ENCODE measurements around the gene PYGL. TPM values are rescaled to one million over a fixed set of nuclear protein-coding genes. Genes with fewer than 3 reads are reported as not detected.

The PYGL gene
- total RNA-seq, 4 donors from 2014 or later = 18.5 to 39.7 (median 27.4) TPM

DNA sequence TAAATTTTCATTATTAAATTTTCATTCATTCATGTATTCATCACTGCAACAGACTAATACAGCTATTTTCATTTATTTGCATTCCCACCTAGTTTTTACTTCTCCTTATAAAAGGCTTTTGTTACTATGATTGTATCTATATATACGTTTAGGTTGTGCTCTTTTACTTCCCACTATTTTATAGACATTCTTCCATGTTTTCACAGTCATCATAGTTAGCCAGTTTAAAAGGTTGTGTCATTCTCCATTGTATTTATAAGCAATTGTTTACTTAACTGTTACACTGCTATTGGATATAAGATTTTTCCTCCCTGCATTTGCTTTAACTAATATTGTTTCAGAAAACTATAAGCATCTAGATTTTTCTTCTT is 60.5 kb downstream of the PYGL start:
- Histone ChIP-seq H3K36me3 (no peaks in the 10 kb centered on the region), H3K4me1 (no peaks in the 10 kb centered on the region), H3K9me3 (no peaks in the 10 kb centered on the region), H3K4me3 (no peak overlapping the region), H3K27ac (no peak overlapping the region), H3K27me3 (peaks cover 5% of the 10 kb centered on the region)
- 63 to 80% methylated on average over 1 of the region's 1 CpG for WGBS, 2 donors (ENCODE audit: low coverage in 1 of 2)
- no peak for ATAC-seq
- TF ChIP-seq EP300 (IDR thresholded peaks at IDR 0.05) (no peak), POLR2AphosphoS5 (IDR thresholded peaks at IDR 0.05) (no peak), POLR2A (IDR thresholded peaks at IDR 0.05) (no peak)
- TF ChIP-seq, protein P1, sequence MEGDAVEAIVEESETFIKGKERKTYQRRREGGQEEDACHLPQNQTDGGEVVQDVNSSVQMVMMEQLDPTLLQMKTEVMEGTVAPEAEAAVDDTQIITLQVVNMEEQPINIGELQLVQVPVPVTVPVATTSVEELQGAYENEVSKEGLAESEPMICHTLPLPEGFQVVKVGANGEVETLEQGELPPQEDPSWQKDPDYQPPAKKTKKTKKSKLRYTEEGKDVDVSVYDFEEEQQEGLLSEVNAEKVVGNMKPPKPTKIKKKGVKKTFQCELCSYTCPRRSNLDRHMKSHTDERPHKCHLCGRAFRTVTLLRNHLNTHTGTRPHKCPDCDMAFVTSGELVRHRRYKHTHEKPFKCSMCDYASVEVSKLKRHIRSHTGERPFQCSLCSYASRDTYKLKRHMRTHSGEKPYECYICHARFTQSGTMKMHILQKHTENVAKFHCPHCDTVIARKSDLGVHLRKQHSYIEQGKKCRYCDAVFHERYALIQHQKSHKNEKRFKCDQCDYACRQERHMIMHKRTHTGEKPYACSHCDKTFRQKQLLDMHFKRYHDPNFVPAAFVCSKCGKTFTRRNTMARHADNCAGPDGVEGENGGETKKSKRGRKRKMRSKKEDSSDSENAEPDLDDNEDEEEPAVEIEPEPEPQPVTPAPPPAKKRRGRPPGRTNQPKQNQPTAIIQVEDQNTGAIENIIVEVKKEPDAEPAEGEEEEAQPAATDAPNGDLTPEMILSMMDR (IDR thresholded peaks at IDR 0.05) = no peak

DNA sequence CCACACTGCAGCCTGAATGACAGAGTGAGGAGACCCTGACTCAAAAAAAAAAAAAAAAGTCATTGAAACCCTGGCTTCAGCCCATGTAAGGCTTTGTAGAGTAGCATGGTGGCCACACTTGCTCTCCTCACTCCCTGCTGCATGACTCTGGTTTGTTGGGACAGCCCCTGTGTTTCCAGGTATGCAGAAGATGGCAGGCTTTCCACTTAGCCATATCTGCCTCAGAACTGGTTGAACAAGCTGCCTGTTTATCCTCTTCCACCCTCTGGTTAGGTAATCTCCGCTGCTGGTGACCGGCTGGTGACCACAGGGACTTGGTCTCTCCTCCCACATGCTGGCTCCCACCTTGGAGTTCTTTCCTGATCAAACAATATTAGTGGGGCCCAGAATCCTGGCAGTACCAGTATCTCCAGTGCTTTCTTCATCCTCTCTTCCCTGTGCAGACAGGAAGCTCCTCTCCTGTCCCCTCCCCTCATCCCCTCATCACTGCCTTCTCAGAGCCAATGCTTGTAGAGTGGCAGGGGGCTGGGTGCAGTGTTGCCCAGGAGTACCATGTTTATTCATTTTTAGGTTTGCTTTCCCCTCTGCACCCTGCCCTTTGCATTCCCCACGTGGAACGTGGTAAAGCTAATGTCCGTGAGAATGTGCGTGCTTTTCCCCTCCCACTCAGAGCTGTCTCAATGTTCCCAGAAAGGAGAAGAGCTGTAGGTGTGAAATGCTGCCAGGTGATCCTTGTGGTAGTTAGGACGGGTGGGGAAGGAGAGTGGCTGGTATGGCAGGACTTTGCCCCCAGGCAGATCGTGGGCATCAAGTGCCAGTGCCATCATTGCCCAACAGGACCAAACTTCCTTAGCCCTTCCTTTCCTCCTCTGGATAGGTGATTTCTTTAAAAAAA is 61.1 kb downstream of the PYGL start:
- 68 to 75% methylated on average over 7 to 8 of the region's 8 CpGs for WGBS, 2 donors (ENCODE audit: low coverage in 1 of 2)

DNA sequence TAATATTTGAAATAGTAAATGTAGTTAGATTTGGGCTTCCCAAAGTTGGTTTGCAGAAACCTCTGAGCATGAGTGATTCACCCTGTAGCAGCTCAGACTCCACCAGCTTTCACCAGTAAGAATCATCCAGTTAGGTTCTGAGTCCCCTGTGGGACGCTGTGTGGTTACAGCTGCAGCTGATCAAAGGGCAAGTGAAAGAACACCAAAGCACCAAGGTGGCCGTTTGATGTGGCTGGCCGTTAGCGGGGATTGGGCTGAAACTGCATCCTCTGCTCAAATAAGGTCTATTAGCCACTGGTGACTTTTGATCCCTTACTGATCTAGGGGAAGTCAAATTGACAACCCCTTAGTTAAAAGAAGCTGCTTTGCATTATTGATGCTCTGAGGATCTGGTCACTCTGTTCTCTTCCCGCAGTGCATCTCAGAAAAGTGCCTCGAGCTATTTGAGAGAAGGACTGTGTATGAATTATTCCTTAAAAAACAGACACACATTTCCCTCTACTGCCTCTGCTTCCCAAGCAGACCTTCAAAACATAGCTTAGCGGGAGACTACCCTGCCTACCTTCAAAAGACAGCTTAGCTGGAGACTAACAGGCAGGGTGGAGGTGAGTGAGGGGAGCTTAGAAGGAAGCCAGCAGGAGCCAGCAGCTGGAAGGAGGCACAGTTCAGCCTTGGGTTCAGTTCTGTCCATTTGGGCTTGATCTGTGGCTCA is 68.8 kb downstream of the PYGL start:
- ATAC-seq = no peak
- Histone ChIP-seq H3K27me3 (peaks cover 44% of the 10 kb centered on the region), H3K9me3 (no peaks in the 10 kb centered on the region), H3K36me3 (no peaks in the 10 kb centered on the region), H3K4me3 (no peak overlapping the region), H3K4me1 (peaks cover 0 to 10% (median 0%) of the 10 kb centered on the region in 3 donors), H3K27ac (no peak overlapping the region)
- TF ChIP-seq POLR2AphosphoS5 (IDR thresholded peaks at IDR 0.05) (no peak), EP300 (IDR thresholded peaks at IDR 0.05) (no peak), POLR2A (IDR thresholded peaks at IDR 0.05) (no peak)
- TF ChIP-seq, protein P1 (IDR thresholded peaks at IDR 0.05) = no peak
- 20 to 42% methylated on average over 2 to 6 of the region's 7 CpGs for WGBS, 2 donors (ENCODE audit: low coverage in 1 of 2)

More for the DNA sequence above, 61.1 kb downstream of the PYGL start:
- no peak for ATAC-seq
- Histone ChIP-seq H3K27me3 (peaks cover 5% of the 10 kb centered on the region), H3K4me3 (no peak overlapping the region), H3K4me1 (no peaks in the 10 kb centered on the region), H3K27ac (no peak overlapping the region), H3K9me3 (no peaks in the 10 kb centered on the region), H3K36me3 (no peaks in the 10 kb centered on the region)
- TF ChIP-seq, protein P1 (IDR thresholded peaks at IDR 0.05) = no peak
- TF ChIP-seq EP300 (IDR thresholded peaks at IDR 0.05) (no peak), POLR2AphosphoS5 (IDR thresholded peaks at IDR 0.05) (no peak), POLR2A (IDR thresholded peaks at IDR 0.05) (no peak)

DNA sequence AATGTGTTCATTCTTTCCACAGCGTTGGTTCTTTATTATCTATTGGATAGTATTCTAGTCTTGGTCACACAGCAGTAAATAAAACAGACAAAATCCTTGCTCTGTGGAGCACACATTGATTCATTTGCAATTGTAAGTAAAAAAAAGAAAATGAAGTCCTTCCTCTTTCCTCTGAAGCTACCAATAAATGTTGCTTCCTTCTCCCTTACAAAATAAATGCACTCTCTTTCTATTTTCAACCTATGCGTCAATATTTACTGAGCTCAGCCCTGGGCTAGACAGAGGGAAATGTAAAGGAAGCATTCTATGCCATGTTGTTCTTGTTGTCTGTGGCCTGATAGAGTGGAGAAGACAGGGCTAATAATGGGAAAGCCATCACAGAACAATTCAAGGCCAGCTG is 69.5 kb downstream of the PYGL start:
- no peaks in the 10 kb centered on the region for H3K9me3 ChIP-seq
- no peak overlapping the region for H3K4me3 ChIP-seq
- 61 to 81% methylated on average over 2 of the region's 2 CpGs for WGBS, 2 donors (ENCODE audit: low coverage in 1 of 2)
- no peaks in the 10 kb centered on the region for H3K36me3 ChIP-seq
- peaks cover 51% of the 10 kb centered on the region for H3K27me3 ChIP-seq
- ATAC-seq = no peak
- H3K27ac ChIP-seq = no peak overlapping the region
- peaks cover 0 to 10% (median 0%) of the 10 kb centered on the region in 3 donors for H3K4me1 ChIP-seq
- no peak for TF ChIP-seq POLR2AphosphoS5 (IDR thresholded peaks at IDR 0.05)
- TF ChIP-seq, protein P1 (IDR thresholded peaks at IDR 0.05) = no peak
- TF ChIP-seq POLR2A (IDR thresholded peaks at IDR 0.05) = no peak
- no peak for TF ChIP-seq EP300 (IDR thresholded peaks at IDR 0.05)

Measured in gastroesophageal sphincter (tissue), 4 donors.